Stimulated activated CD4-positive, alpha-beta T cell treated with anti-CD3 and anti-CD28 coated beads, Interleukin-1b, Interleukin-23, amount 100 ng/mL, for 24 hours (primary cell): Measurements from ENCODE around the gene SANBR.
A peak's percentile ranks its signal among the peaks of the same experiment; 100 is the strongest.
"Not testable (repeated sequence)": the region's sequence is repeated elsewhere in the genome, so short reads cannot be mapped to it uniquely, and the experiment has no call there.

Experiments used
- DNase-seq, 4 experiments: peaks; one replicate each; pipeline ENCODE4 v3.0.0-alpha.2; 2020; ENCODE audit warnings: low read depth in 4 of 4, low spot score in 1 of 4

SANBR gene

DNA sequence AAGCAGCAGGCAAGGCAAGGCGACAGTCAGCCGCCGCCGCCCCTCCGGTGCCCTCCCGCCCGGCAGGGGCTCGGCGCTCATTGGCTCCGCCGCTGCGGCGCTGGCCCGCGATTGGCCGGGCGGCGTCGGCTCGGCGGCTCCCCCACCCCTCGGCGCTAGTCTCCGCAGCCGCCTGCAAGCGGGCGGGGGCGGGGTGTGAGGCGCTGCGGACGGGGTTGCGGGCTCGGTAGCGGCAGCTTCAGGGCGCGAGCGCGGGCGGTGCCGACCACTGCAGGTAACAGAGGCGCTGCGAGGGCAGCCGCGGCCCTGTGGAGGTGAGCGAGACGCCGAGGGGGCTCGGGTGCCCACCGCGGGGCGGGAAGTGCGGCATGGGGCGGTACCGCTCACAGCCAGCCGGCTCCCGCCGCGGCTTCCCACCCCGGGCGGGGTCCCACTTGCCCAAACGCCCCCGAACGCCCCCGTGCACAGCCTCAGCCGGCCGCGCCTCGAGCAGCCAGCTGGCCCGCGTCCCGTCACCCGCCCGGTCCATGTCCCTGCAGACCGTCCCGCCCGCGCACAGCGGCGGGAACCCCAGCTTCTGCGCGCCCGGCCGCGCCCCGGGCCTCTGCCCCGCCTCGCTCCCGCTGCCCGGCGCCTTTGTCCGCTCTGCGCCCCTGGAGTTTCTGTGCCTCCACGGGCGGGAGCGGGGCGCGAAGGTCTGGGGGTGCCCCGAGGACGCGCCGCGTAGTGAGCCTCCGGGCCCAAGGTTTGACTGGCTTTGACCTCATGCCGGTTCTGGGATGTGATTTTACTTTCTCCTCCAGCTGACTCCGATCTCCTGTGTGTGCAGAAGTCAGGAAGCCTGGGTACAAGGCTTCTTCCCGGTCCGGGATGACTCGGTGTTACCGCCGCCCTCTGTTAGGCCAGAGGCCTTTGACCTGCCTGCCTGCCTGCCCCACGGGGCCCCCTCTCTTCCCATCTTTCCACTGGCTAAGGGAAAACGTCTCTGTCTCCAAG is at the start of gene SANBR:
Gene SANBR (plus strand): TSS at position 158 of the 996 bp plus-strand sequence. CDS start 4,480 bp downstream, outside the sequence.
- peak; percentile 57 to 79 (median 64) for DNase-seq

DNA sequence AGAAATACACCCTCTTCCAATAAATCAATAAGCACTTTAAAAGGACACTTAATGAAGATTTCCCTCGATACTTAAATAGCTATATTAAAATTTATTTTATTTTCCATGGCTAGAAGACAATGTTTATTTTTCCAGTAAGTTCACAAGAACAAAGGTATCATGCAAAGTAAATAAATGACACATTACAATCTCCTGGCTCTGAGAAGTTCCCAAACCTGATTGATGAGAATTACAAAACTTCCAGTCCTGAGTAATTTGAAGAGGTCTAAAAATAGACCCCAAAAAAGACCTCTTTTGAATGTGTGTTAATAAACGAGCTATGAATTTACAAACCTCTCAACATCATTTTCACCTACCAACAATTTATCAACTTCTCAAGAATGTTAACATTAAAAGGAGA is 49.7 kb upstream of the SANBR start:
- no peak for DNase-seq

DNA sequence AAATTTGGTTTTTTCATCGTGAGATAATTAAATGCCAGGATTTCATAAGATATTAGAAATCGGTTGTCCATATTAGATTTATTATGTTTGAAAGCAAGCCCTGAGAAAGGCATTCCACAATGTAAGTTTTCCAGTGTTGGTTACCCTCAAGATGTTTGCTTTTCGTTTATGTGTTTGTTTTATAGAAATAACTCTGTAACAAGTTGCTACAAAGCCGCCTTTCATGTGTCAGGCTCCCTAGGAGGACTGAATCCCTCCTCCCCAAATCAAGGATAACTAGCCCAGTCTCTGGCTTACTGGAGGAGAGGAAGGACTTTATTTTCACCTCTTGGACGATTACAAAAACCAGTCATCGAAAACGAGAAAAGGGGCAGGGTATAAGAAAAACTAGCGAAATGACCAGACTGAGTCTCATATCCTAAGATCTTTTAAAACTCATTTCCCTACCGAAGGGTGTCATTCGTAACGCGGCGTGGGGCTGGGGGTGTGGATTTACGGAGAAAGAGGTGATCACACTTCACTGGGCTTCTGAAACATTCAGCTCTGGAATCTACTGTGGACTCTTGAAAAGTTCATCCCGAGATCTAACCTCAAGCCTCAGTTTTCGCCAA is 49.2 kb upstream of the SANBR start:
- peak in 3 of 4 experiments; percentile 5 to 32 (median 17) for DNase-seq

DNA sequence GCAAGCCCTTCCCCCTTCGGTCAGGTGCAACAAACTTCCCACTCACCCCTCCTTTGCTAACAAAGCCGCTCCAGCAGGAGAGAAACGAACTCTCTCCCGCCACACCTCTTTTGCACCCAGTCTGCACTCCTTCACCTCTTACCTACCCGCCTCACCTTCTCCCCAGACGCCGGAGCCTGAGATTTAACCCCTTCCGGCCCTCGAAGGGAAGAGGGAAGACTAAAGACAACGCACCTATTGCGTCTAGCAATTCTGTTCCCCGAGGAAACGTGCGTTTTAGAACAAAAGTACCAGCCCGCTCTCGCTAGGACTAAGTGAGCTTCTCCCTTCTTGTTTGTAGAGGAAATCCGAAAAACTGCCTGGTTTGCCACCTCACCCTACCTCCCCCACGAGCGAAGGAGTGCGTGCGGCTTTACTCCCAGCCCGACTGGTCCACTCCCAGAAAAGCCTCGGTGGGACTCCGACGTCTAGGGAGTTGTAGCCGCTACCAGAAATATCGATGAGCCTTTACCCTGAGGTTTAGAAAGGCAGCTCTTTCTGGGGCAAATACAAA is 48.6 kb upstream of the SANBR start:
- peak; percentile 25 to 59 (median 47) for DNase-seq

DNA sequence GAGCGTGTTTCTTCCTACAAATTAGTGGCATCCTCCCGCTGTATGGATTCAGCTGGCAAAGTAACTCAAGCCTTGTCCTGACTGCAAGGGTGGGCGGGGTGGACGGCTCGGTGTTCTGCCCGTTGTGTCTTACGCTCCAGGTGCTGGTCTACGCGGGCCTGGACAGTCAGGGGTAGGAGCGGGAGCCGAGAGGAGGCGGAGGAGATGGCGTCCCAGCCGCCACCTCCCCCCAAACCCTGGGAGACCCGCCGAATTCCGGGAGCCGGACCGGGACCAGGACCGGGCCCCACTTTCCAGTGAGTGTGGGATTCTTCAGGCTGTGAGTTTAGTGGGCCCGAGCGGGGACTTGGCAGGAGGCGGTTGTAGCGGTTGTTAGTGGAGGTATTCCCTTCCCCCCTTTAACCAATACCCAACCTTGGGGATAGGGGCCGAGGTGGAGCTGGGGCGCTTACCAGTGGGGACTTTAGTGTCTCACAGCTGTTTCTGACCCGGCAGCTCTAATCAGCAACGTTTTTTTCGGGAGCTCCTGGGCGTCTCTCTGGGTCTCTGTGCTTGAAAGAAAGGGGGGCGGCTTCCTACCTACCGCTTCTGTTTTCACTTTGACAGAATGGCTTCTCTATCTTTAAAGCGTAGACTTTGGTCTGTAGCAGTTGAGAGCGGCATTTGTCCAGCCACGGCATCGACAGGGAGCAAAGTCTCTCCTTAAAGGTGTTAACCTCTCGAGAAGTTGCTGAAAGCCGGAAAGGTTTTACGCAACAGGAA is 47.9 kb upstream of the SANBR start, which contains the start of the genes PEX13 and PUS10:
Gene PEX13 (plus strand): TSS at position 165 of the 762 bp plus-strand sequence. CDS start 40 bp downstream, at position 205.
Gene PUS10 (minus strand): TSS at position 700 of the 762 bp plus-strand sequence. CDS start 6,365 bp downstream, outside the sequence.
- peak; percentile 38 to 65 (median 51) for DNase-seq

DNA sequence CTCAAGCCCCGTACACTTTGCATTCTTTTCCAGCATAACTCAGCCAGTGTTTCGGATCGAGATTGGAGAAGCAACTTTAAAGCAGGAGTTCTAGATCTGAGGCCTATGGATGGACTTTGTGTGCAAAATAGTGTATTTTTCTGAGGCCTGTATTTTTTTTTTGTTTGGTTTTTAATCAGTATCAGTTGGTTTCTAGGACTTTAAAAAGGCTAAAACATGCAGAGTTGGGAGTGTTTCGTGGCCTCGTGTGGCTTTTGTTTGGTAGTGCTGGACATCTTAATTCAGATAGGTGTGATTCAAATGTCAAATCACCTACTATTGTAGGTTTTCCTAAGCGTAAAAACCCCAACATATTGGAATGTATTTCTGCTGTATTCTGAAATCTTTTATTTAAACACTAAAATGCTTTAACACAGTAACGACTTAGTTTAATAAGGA is 47.3 kb upstream of the SANBR start:
- DNase-seq: no peak

DNA sequence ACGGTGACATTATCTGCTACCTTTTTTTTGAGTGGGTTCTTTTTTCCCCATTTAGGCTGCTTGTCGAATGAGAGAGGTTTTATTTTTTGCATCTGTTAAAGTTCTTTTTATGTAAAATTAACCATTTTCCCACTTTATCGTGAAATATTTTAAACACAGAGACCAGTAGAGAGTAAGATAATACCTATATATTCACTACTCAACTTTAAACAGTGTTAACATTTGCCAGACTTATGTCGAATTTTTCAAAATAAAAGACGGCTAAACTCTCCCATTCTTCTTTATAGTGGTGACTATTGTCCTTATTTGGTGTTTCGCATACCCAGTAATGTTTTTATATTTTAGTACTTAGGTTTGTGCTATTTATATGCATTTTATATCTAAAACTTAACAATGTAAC is 46.9 kb upstream of the SANBR start:
- no peak for DNase-seq

DNA sequence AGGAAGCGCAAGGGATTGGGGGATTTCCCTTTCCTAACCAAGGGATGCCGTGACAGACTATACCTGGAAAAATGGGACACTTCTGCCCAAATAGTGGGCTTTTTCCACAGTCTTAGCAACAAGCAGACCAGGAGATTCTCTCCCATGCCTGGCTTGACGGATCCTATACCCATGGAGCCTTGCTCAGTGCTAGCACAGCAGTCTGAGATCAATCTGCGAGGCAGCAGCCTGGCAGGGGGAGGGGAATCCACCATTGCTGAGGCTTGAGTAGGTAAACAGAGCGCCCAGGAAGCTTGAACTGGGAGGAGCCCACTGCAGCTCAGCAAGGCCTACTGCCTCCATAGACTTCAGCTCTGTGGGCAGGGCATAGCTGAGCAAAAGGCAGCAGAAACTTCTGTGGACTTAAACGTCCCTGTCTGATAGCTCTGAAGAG is 44.4 kb upstream of the SANBR start:
- no peak for DNase-seq

DNA sequence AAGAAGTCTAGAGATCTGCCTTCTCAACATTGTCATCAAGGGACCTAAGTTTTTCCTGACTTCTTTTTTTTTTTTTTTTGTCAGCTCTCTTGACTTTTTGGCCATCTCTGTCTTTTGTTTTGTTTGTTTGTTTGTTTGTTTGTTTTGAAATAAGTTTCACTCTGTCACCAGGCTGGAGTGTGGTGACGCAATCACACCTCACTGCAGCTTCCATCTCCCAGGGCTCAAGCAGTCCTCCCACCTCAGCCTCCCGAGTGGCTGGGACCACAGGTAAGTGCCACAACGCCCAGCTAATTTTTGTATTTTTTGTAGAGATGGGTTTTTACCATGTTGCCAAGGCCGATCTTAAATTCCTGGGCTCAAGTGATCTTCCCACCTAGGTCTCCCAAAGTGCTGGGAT is 42.0 kb upstream of the SANBR start:
- DNase-seq: no peak

DNA sequence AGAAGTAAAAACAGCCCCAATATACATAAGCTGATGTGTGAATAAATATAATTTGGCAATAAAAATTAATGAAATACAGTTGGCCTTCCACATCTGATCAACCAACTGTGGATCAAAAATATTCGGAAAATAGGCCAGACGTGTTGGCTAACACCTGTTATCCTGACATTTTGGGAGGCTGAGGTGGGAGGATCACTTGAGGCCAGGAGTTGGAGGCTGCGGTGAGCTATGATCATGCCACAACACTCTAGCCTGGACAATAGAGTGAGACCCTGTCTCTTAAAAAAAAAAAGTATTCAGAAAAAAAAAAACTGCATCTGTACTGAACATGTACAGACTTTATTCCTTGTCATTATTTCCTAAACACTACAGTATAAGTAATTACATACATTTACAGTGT is 36.1 kb upstream of the SANBR start:
- no peak for DNase-seq

DNA sequence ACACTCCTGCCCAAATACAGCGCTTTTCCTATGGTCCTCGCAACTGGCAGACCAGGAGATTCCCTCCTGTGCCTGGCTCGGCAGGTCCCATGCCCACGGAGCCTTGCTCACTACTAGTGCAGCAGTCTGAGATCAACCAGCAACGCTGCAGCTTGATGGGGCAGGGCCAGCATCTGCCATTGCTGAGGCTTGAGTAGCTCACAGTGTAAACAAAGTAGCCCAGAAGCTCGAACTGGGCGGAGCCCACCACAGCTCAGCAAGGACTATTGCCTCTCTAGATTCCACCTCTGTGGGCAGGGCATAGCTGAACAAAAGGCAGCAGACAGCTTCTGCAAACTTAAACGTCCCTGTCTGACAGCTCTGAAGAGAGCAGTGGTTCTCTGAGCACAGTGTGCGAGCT is 31.1 kb upstream of the SANBR start:
- not testable (repeated sequence) for DNase-seq

DNA sequence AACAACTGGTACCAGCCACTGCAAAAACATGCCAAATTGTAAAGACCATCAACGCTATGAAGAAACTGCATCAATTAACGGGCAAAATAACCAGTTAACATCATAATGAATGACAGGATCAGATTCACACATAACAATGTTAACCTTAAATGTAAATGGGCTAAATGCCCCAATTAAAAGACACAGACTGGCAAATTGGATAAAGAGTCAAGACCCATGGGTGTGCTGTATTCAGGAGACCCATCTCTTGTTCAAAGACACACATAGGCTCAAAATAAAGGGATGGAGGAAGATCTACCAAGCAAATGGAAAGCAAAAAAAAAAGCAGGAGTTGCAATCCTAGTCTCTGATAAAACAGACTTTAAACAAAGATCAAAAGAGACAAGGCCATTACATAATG is 29.0 kb upstream of the SANBR start:
- DNase-seq: not testable (repeated sequence)

DNA sequence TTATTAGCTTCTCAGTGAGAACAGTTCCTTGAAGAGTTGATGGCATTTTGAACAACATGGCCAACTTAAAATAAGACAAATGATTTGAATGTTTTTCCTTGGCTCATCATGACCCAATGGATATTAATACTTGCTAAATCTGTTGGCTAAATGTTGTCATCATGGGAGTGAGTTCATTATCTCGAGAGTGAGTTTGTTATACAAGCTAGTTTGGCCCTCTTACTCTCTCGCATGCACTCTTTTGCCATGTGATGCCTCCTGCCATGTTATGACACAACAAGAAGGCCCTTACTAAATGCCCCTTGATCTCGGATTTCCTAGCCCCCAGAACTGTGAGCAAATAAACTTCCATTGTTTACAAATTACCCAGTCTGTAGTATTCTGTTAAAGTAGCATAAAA is 22.9 kb upstream of the SANBR start:
- no peak for DNase-seq

DNA sequence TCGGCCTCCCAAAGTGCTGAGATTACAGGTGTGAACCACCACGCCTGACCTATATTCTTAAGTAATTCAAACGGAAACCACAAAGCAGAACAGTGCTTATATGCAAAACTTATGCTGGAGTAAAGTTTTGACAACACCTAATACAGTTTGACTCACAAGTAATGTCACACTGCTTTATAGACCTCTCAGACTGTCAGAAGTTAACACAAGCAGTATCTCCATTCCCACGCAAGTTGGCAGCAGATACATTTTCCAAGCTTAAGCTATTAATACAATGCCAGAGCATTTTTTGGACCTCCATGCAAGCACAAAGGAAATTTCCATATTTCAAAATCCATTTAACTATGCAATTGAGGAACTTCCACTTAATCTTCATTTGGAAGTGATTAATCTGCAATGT is 21.0 kb upstream of the SANBR start:
- DNase-seq: no peak

DNA sequence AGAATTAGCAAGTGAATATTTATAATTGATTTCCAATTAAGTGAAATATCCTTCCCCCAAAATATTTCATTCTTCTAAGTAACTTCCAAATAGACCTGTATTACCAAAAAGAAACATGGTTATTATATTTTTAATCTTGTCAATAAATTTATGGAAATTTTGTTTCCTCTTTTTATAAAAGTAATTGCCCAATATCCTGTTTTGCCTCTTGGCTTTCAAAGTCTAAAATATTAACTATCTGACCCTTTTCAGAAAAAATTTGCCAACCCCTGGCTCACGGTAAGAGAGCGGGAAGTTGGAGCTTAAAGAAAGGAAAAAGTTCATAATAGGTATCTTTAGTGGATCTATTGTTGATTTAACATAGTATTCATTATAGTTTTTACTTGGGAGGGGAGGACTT is 20.4 kb upstream of the SANBR start:
- DNase-seq: no peak

DNA sequence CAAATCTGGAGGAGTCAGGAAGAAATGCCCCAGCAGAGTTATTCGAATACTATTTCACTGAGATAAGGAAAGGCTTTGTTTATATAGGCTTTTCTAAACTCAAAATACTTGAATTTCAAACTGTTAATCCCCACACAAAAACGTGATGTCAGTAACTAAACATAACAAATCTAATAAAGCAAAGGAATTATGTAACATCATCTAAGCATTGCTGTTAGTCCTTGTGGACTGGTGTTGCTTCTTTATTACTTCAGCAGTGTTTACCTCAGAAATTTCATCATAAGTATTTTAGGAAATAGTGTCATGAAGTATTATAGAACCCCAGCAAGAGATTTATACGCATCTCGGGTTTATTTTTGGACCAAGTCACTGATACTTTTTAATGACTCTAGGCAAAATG is 19.7 kb upstream of the SANBR start:
- DNase-seq: no peak

DNA sequence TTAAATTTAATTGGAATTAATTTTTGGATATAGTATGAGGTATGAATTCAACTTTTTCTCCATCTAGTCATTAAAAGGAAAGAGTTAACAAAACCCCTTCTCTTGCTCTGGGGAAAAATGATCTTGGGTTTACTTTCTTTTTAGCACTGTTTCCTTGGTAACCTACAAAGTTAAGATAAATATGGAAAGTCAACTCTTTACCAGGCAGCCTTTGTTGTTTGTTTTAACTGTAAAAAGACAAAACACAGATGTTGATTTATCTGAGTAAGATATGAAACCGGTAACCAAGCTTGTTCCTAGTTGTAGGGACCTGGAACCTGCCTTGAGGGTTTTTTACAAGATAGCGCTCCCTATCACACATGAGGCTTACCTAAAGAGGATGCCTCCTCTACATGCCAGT is 10.1 kb upstream of the SANBR start:
- no peak for DNase-seq

DNA sequence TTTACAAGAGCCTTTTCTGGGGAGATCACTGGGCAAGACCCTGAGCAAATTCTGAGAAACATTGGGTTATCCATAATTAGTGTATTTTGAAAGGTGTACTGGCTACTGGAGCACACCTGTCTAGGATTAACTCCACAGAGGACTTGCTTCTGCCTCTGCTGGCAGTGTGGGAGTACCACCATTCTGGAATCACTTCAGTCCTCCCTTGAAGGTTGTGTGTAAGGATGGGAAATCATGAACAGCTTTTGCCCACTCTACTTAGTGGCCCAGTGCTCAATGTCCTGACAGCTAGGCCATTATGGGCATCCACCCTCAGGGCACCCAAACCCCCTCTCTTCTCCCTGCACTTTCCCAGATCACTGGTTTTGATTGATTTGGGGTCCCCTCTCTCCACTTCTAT is 8.1 kb upstream of the SANBR start:
- DNase-seq: no peak

DNA sequence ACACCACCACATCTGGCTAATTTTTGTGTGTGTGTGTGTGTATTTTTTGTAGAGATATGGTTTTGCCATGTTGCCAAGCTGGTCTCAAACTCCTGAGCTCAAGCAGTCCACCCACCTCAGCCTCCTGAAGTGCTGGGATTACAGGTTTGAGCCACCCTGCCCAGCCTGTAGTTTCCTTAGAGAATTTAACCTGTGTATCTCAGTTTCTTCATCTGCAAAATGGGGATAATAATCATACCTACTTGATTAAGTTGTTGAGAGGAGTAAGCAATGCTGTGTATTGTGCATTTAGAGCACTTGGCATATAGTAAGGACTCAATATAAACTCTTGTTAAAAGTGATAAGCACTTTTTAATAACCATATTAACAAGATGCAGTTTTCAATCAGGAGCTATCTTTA is 6.3 kb upstream of the SANBR start:
- DNase-seq: no peak

DNA sequence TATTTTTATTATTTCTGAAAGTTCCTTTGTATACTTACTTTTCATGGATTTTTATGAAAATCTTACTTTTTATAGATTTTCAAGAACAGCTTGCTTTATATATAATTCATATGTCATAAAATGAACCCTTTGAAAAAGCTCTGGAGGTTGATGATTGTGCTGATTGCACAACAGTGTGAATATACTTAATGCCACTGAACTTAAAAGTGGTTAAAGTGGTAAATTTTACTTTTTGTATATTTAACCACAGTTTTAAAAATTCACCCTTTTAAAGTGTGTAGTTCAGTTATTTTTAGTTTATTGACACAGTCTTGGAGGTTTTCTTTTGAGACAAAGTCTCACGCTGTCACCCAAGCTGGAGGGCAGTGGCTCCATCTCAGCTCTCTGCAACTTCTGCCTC is 8.4 kb downstream of the SANBR start:
- DNase-seq: no peak

DNA sequence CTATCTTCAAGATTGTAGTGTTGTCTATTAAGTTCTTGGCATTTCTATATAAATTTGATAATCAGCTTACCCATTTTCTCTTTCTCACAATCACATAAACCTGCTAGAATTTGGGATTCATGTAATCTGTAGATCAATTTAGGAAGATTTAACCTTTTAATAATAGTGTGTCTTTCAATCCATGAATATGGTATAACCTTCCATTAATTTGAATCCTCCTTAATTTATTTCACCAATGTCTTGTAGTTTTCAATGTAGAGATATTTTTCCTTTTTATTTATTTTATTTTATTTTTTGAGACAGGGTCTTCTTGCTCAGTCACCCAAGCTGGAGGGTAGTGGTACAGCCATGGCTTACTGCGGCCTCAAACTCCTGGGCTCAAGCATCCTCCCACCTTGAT is 20.2 kb downstream of the SANBR start:
- DNase-seq: no peak
